ENCODE measurements around the gene WRAP53.

DNA sequence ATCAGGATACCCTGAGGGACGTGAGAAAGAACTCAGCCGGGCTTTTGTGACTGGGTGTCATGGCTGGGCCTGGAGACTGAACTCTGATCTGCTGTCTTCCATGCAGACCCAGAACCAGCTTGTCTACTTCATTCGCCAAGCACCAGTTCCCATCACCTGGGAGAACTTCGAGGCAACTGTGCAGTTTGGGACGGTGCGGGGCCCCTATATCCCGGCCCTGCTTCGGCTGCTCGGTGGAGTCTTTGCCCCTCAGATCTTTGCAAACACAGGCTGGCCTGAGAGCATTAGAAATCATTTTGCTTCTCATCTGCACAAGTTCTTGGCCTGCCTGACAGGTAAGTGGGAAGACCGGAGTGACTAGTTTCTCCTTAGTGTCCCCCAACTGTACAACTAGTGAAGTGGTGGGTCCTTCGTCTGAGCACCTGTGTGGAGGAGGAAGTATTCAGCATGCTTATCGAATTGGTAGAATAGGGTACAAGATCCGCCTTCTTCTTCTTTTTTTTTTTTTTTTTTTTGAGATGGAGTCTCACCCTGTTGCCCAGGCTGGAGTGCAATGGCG is 44.8 kb downstream of the WRAP53 start:
- no peak for TF ChIP-seq EZH2phosphoT487 (IDR thresholded peaks at IDR 0.05; ENCODE audit: borderline replicate concordance)
- TF ChIP-seq, protein P1, sequence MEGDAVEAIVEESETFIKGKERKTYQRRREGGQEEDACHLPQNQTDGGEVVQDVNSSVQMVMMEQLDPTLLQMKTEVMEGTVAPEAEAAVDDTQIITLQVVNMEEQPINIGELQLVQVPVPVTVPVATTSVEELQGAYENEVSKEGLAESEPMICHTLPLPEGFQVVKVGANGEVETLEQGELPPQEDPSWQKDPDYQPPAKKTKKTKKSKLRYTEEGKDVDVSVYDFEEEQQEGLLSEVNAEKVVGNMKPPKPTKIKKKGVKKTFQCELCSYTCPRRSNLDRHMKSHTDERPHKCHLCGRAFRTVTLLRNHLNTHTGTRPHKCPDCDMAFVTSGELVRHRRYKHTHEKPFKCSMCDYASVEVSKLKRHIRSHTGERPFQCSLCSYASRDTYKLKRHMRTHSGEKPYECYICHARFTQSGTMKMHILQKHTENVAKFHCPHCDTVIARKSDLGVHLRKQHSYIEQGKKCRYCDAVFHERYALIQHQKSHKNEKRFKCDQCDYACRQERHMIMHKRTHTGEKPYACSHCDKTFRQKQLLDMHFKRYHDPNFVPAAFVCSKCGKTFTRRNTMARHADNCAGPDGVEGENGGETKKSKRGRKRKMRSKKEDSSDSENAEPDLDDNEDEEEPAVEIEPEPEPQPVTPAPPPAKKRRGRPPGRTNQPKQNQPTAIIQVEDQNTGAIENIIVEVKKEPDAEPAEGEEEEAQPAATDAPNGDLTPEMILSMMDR (conservative IDR thresholded peaks at IDR 0.05; ENCODE audit: low read length) = no peak

Data from Loucy (cell line).